GM23248 (cell line): ENCODE data around the gene SAMD4B.
"Not testable (repeated sequence)": the region's sequence is repeated elsewhere in the genome, so short reads cannot be mapped to it uniquely, and the experiment has no call there.

Experiments used
- EZH2 ChIP-seq: fragments of 200-600 bp; sonication (generic); IDR thresholded peaks from 2 replicates; pipeline ENCODE4 v1.6.1; 2018; ENCODE audit warnings: antibody characterized with exemption, mild to moderate bottlenecking; ENCODE audit not compliant: insufficient read depth, poor library complexity, severe bottlenecking
- EZH2phosphoT487 ChIP-seq: fragments of 200-600 bp; sonication (generic); IDR thresholded peaks from 2 replicates; pipeline ENCODE4 v1.6.1; 2018; ENCODE audit warnings: antibody characterized with exemption, moderate library complexity, mild to moderate bottlenecking, low read depth; ENCODE audit not compliant: insufficient read depth

DNA sequence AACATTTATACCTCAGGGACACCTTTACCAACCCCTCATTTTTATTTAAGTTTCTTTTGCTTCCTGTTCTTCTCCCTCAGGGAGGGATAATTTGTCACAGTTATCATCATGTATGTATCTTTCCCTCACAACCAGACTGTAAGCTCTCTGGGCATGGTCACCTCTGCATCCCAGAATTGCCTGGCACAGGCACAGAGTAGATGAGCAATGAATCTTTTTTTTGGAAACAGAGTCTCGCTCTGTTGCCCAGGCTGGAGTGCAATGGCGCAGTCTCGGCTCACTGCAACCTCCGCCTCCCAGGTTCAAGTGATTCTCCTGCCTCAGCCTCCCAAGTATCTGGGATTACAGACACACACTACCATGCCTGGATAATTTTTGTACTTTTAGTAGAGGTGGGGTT, 37.1 kb downstream of the SAMD4B start:
- TF ChIP-seq EZH2, EZH2phosphoT487: not testable (repeated sequence)
